ENCODE results near the gene COL9A1. TPM values are rescaled to one million over a fixed set of nuclear protein-coding genes. Genes with fewer than 3 reads are reported as not detected.
"Not testable (repeated sequence)": the region's sequence is repeated elsewhere in the genome, so short reads cannot be mapped to it uniquely, and the experiment has no call there.

COL9A1 gene
- total and polyA plus RNA-seq, 12 donors: 0.17 to 1.6 TPM; not detected in 10

DNA sequence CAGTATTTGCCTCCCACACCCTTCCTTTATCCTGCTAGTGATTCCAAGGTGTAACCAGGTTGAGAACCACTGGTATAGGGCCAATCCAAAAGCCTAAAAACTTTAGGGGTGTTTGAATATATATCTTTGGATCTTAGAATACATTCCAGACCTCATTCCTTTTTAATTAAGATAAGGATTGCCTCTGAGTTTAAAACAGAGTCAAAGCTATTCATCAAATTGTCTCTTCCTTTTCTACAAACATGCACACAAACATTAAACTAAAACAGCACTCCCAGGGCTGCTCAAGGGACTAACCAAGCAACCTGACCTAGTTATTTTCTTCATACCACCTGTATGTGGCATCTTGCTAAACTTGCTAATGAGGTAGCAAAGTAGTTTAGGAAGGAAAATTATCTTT lies 22.1 kb upstream of the COL9A1 start:
- H3K4me1 ChIP-seq (replicated peaks in 1 of 2): no peaks in the 10 kb centered on the region
- DNase-seq: no peak
- no peak overlapping the region for H3K4me3 ChIP-seq
- H3K27me3 ChIP-seq: no peaks in the 10 kb centered on the region
- H3K9me3 ChIP-seq (replicated peaks in 1 of 3): no peaks in the 10 kb centered on the region
- intact Hi-C loops (cut with DNase I): no loop called here
- no peaks in the 10 kb centered on the region for H3K36me3 ChIP-seq (replicated peaks in 1 of 2)
- no peak overlapping the region for H3K27ac ChIP-seq
- TF ChIP-seq POLR2A (IDR thresholded peaks at IDR 0.05): no peak
- TF ChIP-seq, protein P1, sequence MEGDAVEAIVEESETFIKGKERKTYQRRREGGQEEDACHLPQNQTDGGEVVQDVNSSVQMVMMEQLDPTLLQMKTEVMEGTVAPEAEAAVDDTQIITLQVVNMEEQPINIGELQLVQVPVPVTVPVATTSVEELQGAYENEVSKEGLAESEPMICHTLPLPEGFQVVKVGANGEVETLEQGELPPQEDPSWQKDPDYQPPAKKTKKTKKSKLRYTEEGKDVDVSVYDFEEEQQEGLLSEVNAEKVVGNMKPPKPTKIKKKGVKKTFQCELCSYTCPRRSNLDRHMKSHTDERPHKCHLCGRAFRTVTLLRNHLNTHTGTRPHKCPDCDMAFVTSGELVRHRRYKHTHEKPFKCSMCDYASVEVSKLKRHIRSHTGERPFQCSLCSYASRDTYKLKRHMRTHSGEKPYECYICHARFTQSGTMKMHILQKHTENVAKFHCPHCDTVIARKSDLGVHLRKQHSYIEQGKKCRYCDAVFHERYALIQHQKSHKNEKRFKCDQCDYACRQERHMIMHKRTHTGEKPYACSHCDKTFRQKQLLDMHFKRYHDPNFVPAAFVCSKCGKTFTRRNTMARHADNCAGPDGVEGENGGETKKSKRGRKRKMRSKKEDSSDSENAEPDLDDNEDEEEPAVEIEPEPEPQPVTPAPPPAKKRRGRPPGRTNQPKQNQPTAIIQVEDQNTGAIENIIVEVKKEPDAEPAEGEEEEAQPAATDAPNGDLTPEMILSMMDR (IDR thresholded peaks at IDR 0.05): no peak

DNA sequence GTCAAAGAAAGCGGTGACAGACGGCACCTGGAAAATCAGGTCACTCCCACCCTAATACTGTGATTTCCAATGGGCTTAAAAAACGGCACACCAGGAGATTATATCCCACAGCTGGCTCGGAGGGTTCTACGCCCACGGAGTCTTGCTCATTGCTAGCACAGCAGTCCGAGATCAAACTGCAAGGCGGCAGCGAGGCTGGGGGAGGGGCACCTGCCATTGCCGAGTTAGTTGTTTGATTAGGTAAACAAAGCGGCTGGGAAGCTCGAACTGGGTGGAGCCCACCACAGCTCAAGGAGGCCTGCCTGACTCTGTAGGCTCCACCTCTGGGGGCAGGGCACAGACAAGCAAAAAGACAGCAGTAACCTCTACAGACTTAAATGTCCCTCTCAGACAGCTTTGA lies 14.9 kb upstream of the COL9A1 start:
- H3K9me3 ChIP-seq (replicated peaks in 1 of 3); H3K4me3 ChIP-seq; intact Hi-C loops (cut with DNase I); H3K4me1 ChIP-seq (replicated peaks in 1 of 2); H3K27me3 ChIP-seq; H3K27ac ChIP-seq; DNase-seq; H3K36me3 ChIP-seq (replicated peaks in 1 of 2): not testable (repeated sequence)
- 82 to 92% (median 89%) methylated on average over 12 of the region's 12 CpGs for WGBS, 4 donors

DNA sequence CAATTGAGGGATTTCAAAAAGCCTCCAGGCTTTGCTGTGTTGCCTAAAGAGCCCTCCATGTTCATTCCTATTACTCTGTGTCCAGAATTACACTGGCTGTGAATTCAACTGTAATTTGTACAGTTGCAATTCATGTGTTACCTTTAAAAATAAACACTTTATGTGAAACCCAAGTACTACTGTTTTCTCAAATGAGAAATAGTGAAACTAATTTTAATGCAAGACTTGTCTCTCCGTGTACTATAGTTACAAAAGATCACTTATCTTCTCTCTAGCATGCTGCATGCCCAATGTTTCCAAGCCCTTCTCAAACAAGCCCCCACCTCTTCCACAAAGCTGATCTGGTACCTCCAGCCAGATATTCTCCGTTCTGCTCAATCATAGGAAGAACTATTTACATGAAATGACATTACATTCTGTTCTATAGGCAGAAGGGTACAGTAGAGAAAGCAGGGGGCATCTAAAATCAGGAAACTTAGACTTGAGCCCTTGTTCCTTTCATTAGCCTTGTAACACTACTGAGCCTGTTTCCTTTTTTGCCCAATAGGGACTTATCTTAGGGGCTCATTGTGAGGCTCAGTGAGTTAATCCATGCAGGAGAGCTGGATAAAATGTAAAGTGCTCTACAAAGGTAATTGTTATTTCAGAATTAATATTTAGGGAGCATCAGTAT lies 12.3 kb upstream of the COL9A1 start:
- WGBS, 4 donors: 58 to 79% (median 65%) methylated on average over 2 of the region's 2 CpGs
- Histone ChIP-seq H3K9me3 (replicated peaks in 1 of 3) (no peaks in the 10 kb centered on the region), H3K4me3 (no peak overlapping the region), H3K36me3 (replicated peaks in 1 of 2) (no peaks in the 10 kb centered on the region), H3K27ac (no peak overlapping the region), H3K27me3 (no peaks in the 10 kb centered on the region), H3K4me1 (replicated peaks in 1 of 2) (no peaks in the 10 kb centered on the region)
- DNase-seq: no peak
- intact Hi-C loops (cut with DNase I): no loop called here
- TF ChIP-seq POLR2A (IDR thresholded peaks at IDR 0.05): no peak
- TF ChIP-seq, protein P1 (IDR thresholded peaks at IDR 0.05): no peak

DNA sequence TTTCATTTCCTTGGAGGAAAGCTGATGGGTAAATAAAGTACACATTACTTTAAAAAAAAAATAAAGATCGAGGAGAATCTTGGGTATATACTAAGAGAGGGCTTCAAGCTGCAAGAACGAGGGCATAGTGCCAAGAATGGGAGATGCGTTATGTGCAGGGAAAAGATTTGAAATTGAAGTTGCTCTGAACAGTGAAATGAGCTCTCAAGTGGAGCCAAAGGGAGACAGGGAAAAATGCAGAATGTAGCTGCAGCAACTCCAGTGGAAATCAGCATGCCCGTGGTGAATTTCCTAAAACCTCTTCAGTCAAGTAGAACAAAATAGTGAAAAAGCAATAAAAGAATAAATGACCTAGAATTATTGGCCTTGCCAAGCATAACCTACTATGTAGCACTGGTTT lies 11.4 kb upstream of the COL9A1 start:
- H3K4me1 ChIP-seq (replicated peaks in 1 of 2): no peaks in the 10 kb centered on the region
- no peaks in the 10 kb centered on the region for H3K27me3 ChIP-seq
- DNase-seq: peak in 1 of 7 donors; percentile 8
- no peak overlapping the region for H3K4me3 ChIP-seq
- H3K27ac ChIP-seq: no peak overlapping the region
- intact Hi-C loops (cut with DNase I): loop anchor here (5.0 kb wide), 1 partner anchor 53 kb away; no protein-coding TSS in a partner anchor
- no peaks in the 10 kb centered on the region for H3K9me3 ChIP-seq (replicated peaks in 1 of 3)
- WGBS, 4 donors: 30 to 46% (median 39%) methylated on average over 4 of the region's 4 CpGs
- TF ChIP-seq POLR2A (IDR thresholded peaks at IDR 0.05): no peak
- no peaks in the 10 kb centered on the region for H3K36me3 ChIP-seq (replicated peaks in 1 of 2)

DNA sequence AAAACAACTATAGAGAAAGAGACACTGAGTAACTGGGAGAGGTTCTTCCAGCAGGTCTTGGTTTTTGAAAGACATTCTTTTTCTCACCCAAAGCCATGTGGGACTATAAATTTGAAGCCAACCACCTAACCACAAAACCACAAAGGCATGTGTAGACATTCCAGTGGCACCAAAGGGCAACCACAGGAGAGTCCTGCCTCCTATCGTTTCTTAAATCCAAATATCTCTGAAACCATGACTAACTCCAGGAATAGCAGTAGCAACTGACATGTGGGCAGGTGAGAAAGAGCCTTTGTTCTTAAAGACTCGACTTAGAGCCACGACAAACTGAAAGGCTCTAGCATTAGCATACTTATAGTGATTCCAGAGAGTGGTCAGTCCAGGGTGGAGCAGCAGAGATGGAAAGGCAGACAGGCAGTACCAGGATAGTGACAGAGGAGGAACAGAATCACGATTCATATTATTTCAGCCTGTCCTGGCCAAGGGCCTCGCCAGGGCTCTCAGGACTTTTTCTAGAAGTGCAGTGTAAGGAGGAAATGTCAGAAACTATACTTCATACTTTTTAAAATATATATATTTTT lies 9.4 kb upstream of the COL9A1 start:
- TF ChIP-seq, protein P1 (IDR thresholded peaks at IDR 0.05): no peak
- TF ChIP-seq POLR2A (IDR thresholded peaks at IDR 0.05): no peak
- no peak for DNase-seq
- intact Hi-C loops (cut with DNase I): loop anchor here (5.0 kb wide), 1 partner anchor 55 kb away; no protein-coding TSS in a partner anchor
- H3K4me3 ChIP-seq: no peak overlapping the region
- H3K27ac ChIP-seq: no peak overlapping the region
- WGBS, 4 donors: 58 to 65% (median 61%) methylated on average over 5 of the region's 5 CpGs
- no peaks in the 10 kb centered on the region for H3K4me1 ChIP-seq (replicated peaks in 1 of 2)
- no peaks in the 10 kb centered on the region for H3K27me3 ChIP-seq
- H3K9me3 ChIP-seq (replicated peaks in 1 of 3): no peaks in the 10 kb centered on the region
- H3K36me3 ChIP-seq (replicated peaks in 1 of 2): no peaks in the 10 kb centered on the region
